ENCODE data around the gene SSH3. TPM values are rescaled to one million over a fixed set of nuclear protein-coding genes. Genes with fewer than 3 reads are reported as not detected.
A peak's percentile ranks its signal among the peaks of the same experiment; 100 is the strongest.

Gene SSH3
- total RNA-seq, 1 donor from 2014 or later = 2.0 TPM

- no peak for DNase-seq
Observed at GRCh38 chr11:67268081-67268961, 35.0 kb upstream of the SSH3 start.

GRCh38 chr11:67268962-67269268 is 34.4 kb upstream of the SSH3 start:
- no peak for DNase-seq

- no peak for DNase-seq
Observed at GRCh38 chr11:67269401-67270255, 33.7 kb upstream of the SSH3 start.

- DNase-seq = peak; percentile 36
Observed at GRCh38 chr11:67270256-67271204, 32.8 kb upstream of the SSH3 start.

- no peak for DNase-seq
Observed at GRCh38 chr11:67271205-67271540, 32.2 kb upstream of the SSH3 start.

GRCh38 chr11:67271541-67272284 is 31.6 kb upstream of the SSH3 start:
- DNase-seq = no peak

GRCh38 chr11:67272327-67273259 is 30.7 kb upstream of the SSH3 start:
- DNase-seq = no peak

GRCh38 chr11:67273260-67273990 is 29.9 kb upstream of the SSH3 start:
- DNase-seq = no peak

GRCh38 chr11:67274768-67275605 is 28.3 kb upstream of the SSH3 start:
- no peak for DNase-seq

GRCh38 chr11:67275606-67276409 is 27.5 kb upstream of the SSH3 start:
- no peak for DNase-seq

- no peak for DNase-seq
Observed at GRCh38 chr11:67276781-67277230, 26.5 kb upstream of the SSH3 start.

- DNase-seq = peak; percentile 38
Observed at GRCh38 chr11:67277231-67277961, 25.9 kb upstream of the SSH3 start.

- no peak for DNase-seq
Observed at GRCh38 chr11:67278135-67278938, 25.0 kb upstream of the SSH3 start.

- DNase-seq = no peak
Observed at GRCh38 chr11:67278939-67279588, 24.3 kb upstream of the SSH3 start.

- DNase-seq = no peak
Observed at GRCh38 chr11:67279589-67280340, 23.6 kb upstream of the SSH3 start.
